Coronary artery (tissue), 2 donors: ENCODE measurements around the gene CHML.

Source experiments
- DNase-seq: peaks from one replicate; pipeline ENCODE4 v3.0.0-alpha.2; 2017; ENCODE audit warnings: low spot score
- H3K27ac ChIP-seq, 2 donors: fragments of 200-600 bp; sonication (generic); one replicate each; pipeline ENCODE4 v1.5.1; 2016 to 2019
- H3K4me3 ChIP-seq: fragments of 200-600 bp; sonication (generic); 2 replicates; pipeline ENCODE4 v1.5.1; 2016; ENCODE audit warnings: mild to moderate bottlenecking, moderate library complexity
- CTCF ChIP-seq: fragments of 200-600 bp; sonication (generic); IDR thresholded peaks from one replicate; pipeline ENCODE4 v1.5.1; 2019; ENCODE audit warnings: antibody characterized with exemption

Gene CHML

DNA sequence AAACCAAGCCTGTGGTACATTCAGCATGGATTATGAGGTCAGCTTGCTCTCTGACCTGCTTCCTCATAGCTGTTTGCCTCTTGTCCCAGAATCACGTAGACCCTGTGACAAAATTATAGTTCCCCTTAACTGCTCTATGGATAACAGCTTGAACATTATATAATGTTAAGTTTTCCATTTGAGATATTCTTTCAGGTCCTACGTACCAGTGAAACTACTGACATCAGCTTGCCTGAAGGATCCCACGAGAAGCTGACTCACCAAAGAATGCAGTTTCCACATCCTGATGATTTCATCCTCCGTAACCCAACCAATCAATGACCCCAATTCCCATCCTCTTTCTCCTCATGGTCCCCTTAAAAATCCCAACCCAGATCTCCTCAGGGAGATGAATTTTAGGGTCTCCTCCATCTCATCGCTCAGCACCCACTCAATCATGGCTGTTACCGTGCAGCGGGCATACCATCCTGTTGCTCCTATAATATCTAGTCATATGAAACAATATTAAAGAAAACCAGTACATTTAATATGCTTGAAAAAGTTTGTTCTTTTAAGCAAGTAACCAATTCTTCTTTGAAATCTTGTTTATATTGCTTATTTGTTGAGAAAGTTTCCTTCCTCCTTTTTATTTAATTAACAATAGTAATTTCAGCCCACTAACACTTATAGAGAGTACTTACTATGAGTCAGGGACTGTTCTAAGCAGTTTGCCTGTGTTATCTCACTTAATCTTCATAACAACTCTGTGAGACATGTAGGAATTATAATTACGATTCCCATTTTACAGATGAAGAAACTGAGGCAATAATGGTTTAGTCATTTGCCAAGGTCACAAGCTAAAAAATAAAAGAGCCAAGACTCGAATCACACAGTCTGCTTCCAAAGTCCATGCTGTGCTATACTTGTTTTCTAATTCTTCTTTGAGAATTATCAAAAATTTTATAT lies 27.4 kb downstream of the CHML start:
- DNase-seq: no peak
- Histone ChIP-seq H3K4me3 (no peak overlapping the region), H3K27ac (no peak overlapping the region)
- no peak for TF ChIP-seq CTCF

DNA sequence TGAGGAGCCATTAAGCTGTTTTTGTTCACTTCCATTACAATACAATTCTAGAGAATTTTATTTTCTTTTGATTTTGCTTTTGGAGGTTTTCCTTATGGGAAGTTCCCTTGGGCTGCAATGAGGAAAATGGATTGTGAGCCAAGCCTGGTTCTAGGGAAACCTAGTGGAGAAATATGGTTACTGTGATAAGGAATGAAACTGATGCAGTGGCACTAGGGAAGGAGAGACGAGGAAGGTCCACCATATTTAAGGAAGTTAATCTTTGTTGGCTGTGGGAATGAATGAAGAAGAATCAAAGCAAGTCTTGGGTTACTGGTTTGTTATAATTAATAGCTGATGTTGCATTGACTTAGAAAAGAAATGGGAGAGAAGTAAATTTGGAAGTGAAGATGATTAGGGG lies 28.4 kb downstream of the CHML start:
- no peak overlapping the region for H3K27ac ChIP-seq
- TF ChIP-seq CTCF: no peak
- H3K4me3 ChIP-seq: no peak overlapping the region
- DNase-seq: no peak

GRCh38 chr1:241611063-241611462 lies 29.1 kb downstream of the CHML start:
- Histone ChIP-seq H3K27ac (no peak overlapping the region), H3K4me3 (no peak overlapping the region)
- no peak for DNase-seq
- TF ChIP-seq CTCF: peak; percentile 42

- no peak for DNase-seq
- Histone ChIP-seq H3K4me3 (no peak overlapping the region), H3K27ac (no peak overlapping the region)
- TF ChIP-seq CTCF: no peak
Measured at GRCh38 chr1:241610056-241610815, 29.9 kb downstream of the CHML start.

GRCh38 chr1:241608379-241609033 lies 31.7 kb downstream of the CHML start:
- no peak for DNase-seq
- no peak overlapping the region for H3K4me3 ChIP-seq
- no peak for TF ChIP-seq CTCF
- no peak overlapping the region for H3K27ac ChIP-seq

- Histone ChIP-seq H3K4me3 (no peak overlapping the region), H3K27ac (no peak overlapping the region)
- DNase-seq: no peak
- TF ChIP-seq CTCF: no peak
Measured at GRCh38 chr1:241607497-241607896, 32.7 kb downstream of the CHML start.
